Stimulated activated CD4-positive, alpha-beta T cell treated with anti-CD3 and anti-CD28 coated beads, TNF-alpha, amount 100 ng/mL, for 4 hours (primary cell): ENCODE data around the gene STAG3.
"Not testable (repeated sequence)": the region's sequence is repeated elsewhere in the genome, so short reads cannot be mapped to it uniquely, and the experiment has no call there.

ENCODE experiments used
- DNase-seq, 3 experiments: peaks; one replicate each; pipeline ENCODE4 v3.0.0-alpha.2; 2020; ENCODE audit warnings: low read depth in 3 of 3

The STAG3 gene

GRCh38 chr7:100246865-100247137, 69.1 kb downstream of the STAG3 start:
- not testable (repeated sequence) for DNase-seq

GRCh38 chr7:100247152-100247757, 69.5 kb downstream of the STAG3 start:
- no peak for DNase-seq

- no peak for DNase-seq
Observed at GRCh38 chr7:100248483-100248882, 70.8 kb downstream of the STAG3 start.

- DNase-seq, result no peak
Observed at GRCh38 chr7:100257017-100257416, 79.3 kb downstream of the STAG3 start.

GRCh38 chr7:100259984-100260383, 82.3 kb downstream of the STAG3 start:
- not testable (repeated sequence) for DNase-seq

- DNase-seq, result not testable (repeated sequence)
Observed at GRCh38 chr7:100262896-100263295, 85.2 kb downstream of the STAG3 start.
